TTC549 (cell line): ENCODE measurements around the gene CPA1.
"Not testable (repeated sequence)": the region's sequence is repeated elsewhere in the genome, so short reads cannot be mapped to it uniquely, and the experiment has no call there.

Experiments used
- FAIRE-seq: peaks from 2 replicates; lab custom pipeline; 2012; peaks lifted over from hg19 to GRCh38; lab: Jason Lieb, UNC

Gene CPA1

DNA sequence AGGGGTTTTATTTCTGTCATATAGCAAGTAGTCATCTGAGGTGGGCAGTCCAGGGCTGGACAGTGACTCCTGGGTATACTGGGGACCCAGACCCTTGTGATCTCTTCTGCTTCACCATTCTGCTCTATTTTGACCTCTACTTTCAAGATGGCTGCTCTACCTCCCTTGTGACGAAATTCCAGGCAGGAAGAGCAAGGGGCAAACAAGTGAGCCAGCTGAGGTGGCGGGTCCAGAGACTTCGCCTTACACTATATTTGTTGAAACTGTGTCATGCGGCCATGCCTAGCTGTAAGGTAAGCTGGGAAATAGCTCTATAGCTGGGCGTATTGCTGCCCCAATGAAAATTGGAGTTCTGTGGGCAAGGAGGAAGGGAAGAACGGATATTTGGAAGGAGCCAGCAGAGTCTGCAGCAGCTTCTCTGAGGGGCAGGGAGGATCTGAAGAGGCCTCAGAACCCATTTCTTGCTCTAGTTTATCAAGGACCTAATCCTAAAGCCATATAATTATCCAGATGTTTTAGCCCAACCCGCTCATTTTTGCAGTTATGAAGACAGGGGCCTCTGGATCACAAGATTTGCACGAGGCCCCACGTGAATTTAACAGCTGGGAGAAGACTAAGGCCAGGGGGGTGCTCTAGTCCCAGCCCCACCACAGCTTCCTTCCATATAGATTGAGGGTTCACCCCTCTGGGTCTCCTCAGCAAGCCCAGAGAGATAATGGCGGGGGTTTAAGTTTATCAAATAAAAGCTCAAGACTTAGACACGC, 7.7 kb upstream of the CPA1 start:
- no peak for FAIRE-seq

DNA sequence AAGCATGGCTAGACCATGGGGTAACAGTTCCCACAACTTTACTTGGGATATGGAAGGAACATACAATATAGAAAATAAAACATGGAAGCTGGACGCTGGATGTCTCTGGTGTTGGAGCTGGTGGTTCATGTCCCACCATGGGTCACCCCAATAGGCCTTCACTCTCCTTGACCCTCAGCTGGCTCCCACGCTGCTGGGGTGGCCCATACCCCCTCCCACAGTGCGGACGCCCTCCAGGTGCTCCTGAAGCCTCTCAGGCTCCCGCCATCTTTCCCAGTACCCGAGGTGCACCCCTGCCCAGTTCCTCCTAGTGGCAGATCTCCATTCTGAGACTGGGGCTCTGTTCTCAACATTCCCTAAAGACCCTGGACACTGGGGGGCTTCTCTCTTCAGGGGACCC, 5.8 kb upstream of the CPA1 start:
- no peak for FAIRE-seq

DNA sequence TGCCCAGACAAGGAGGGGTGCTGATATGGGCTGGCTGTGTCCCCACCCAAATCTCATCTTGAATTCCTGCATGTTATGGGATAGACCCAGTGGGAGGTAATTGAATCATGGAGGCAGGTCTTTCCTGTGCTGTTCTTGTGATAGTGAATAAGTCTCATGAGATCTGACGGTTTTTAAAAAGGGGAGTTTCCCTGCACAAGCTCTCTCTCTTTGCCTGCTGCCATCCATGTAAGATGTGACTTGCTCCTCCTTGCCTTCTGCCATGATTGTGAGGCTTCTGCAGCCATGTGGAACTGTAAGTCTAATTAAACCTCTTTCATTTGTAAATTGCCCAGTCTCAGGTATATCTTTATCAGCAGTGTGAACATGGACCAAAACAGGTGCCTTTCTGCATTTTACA, 3.8 kb upstream of the CPA1 start:
- FAIRE-seq = not testable (repeated sequence)

DNA sequence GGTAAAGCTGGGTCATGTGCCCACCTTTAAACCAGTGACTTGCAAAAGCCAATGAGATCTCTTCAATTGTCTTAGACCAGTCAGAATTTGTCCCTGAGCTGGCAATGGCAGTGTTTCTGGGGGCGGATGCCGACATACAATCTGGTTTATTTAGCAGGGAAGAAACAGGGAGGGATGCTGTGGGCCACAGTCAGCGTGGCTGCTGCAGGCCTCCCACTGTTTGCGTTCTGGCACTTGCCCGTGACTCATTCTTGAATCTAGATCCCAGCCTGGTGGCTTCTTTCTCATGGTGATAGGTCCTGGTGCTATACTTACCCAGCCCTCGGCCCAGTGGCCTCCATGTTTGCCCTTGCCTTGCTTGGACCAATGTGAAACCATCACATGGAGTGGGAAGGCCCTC, 3.1 kb upstream of the CPA1 start:
- FAIRE-seq = no peak

DNA sequence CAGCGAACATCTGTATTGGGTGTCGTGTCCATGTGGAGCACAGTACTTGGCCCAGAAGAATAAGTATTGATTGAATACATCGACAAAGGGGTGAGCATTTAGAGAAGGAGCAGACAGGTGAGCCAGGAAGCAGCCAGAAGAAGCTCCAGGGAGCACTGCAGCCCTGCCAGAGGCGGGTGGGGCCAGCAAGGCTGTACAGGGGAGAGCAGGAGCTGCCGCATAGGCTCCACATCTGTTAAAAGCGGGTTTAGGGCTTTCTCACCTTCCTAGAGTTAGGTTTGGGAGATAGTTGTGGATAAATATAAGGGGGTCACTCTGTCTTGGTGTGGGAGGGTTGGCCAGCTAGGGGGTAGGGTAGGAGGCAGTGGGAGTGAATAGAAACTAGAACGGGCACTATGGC, 1.3 kb upstream of the CPA1 start:
- FAIRE-seq = no peak

DNA sequence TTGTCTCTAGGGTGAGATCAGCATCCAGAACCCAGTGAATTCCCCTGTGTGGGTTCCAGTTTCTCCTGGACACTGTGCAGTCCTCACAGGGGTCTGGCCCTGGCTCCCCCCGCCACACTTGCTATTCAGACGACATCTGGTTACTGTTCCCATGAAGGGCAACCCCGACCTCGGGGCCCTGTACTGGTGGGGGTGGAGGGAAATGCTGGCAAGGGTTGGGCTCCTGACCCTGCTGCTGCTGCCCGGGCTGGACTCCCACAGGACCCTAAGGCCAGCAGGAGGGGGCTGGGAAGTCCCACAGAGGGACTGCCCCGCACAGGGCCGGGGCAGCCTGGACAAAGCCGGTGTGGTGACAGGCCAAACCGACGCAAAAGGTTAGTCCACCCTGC, 768 bp upstream of the CPA1 start:
- FAIRE-seq = no peak

DNA sequence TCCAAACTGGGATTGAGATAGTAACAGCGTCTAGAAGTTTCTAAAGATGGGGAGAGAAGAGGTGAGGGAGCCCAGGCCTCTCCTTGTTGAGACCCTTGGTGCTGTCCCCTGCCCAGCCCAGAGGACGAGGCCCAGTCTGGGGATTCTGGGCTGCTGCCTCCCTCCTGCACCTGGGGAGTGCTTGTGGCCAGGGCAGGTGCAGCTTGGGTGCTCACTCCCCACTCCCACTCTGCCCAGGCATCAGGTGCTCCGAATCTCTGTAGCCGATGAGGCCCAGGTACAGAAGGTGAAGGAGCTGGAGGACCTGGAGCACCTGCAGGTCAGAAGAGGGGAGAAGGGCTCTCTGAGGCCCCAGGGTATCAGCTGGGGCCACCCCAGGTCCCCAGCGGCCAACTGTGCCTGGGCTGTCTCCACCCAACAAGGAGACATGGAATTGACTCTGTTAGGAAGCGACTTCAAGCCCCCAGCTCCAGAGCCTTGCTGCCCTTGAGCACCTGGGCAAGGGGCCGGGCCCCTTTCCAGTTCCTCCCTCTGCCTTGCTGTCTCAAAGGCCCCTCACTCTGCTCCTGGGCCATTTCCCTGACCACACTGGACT, 664 bp downstream of the CPA1 start:
- FAIRE-seq = no peak

DNA sequence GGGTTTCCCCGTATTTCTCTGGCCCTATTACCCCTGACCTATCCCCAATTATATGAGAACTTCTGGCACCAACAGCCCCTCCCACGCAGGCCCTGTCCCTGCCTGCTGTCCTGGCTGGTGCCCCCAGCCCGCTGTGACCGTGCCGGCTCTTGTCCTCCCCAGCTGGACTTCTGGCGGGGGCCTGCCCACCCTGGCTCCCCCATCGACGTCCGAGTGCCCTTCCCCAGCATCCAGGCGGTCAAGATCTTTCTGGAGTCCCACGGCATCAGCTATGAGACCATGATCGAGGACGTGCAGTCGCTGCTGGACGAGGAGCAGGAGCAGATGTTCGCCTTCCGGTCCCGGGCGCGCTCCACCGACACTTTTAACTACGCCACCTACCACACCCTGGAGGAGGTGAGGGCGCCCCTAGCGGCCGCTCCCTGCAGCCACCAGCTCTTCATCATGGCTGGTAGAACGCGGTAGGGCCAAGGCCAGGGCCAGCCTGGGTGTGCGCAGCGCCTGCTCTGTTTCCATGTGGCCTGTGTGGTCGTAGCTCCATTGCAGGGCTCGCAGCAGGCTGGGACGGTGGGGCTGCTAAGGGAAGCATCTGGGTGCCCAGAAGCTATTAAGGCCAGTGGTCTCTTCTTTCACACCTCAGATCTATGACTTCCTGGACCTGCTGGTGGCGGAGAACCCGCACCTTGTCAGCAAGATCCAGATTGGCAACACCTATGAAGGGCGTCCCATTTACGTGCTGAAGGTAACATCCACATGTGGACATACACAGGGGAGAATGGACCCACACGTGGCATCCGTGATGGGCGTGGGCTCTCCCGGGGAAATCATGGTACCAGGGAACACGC, 1.4 kb downstream of the CPA1 start:
- FAIRE-seq = no peak

DNA sequence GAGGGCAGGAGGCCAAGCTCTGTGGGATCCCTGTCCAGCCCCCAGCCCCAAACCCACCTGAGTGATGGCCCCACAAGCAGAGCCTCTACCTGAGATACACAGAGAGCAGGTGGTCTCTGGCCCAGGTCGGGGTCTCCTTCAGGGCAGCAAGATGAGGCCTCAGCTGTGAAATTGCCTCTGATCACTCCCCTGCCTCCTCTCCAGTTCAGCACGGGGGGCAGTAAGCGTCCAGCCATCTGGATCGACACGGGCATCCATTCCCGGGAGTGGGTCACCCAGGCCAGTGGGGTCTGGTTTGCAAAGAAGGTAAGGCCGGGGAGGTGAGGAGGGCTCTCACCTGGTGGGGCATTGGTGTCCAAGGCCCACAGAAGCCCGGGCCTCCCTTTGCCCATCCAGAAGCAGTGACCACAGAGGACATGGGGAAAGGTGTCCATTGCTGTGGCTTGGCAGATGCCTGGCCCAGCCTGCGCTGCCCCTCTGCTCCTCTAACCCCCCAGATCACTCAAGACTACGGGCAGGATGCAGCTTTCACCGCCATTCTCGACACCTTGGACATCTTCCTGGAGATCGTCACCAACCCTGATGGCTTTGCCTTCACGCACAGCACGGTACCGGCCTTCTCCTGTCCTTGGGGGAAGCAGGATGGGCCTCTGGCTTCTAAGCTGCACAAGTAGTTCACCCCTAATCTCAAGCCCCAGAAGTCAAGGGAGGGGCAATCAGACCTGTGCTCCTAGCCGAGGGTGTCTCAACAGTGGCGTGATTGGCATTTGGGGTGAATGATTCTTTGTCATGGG, 3.1 kb downstream of the CPA1 start:
- no peak for FAIRE-seq

DNA sequence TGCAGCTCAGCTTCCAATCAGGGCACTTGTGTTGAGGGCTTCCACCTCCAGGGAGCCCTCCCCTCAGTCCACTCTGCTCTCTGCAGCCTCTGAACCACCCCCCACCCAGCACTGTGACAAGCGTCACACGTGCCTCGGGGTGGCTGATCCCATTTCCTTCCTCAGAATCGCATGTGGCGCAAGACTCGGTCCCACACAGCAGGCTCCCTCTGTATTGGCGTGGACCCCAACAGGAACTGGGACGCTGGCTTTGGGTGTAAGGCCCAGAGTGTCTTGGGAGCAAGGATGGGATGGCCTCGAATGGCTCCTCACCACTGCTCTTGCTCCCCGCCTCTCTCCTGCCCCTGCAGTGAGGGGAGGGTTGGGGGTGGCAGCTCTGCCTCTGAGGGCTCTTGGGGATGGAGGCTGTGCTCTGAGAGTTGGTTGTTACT, 4.1 kb downstream of the CPA1 start:
- FAIRE-seq = no peak

DNA sequence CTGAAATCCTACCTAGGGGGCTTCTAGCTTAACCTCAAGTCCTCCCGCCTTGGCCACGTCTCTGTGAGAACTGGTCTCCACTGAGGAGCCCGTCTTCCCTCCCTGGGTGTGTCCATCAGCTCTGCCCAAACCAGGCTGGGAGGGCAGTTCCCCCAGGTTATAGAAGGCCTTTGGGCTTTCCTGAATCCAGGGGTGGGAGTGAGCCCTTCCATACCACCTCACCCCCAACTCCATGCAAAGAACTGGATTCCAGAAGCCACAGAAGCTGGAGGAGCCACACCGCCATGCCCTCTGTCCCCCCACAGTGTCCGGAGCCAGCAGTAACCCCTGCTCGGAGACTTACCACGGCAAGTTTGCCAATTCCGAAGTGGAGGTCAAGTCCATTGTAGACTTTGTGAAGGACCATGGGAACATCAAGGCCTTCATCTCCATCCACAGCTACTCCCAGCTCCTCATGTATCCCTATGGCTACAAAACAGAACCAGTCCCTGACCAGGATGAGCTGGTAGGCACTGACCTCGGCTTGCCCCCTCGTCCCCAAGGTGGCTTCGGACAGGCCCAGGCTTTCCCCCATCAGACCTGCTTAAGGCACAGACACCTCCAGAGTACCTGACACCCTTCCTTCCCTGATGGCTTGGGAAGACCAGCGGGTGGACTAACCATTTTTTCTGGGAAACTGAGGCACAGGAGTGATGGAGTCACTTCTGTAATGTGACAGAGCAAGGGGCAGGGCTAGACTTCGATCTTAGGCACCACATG, 4.7 kb downstream of the CPA1 start:
- FAIRE-seq = no peak

DNA sequence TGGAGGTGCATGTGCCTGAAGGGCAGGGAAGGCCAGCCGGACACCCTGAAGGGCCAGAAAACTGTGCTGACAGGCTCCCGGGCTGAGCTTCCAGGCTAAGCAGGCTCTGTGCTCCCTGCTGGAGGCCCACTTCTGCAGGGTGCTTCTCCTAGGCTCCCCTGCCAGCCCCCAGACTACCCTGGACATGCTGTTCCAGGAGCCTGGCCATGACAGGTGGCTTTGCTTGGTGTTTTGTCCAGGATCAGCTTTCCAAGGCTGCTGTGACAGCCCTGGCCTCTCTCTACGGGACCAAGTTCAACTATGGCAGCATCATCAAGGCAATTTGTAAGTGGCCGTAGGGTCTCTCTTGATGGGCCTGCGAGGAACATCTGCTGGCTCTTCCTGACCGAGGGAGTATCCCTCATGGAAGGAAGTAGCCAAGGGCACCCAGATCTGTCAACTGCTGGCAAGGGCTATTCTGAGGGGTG, 5.3 kb downstream of the CPA1 start:
- FAIRE-seq = no peak

DNA sequence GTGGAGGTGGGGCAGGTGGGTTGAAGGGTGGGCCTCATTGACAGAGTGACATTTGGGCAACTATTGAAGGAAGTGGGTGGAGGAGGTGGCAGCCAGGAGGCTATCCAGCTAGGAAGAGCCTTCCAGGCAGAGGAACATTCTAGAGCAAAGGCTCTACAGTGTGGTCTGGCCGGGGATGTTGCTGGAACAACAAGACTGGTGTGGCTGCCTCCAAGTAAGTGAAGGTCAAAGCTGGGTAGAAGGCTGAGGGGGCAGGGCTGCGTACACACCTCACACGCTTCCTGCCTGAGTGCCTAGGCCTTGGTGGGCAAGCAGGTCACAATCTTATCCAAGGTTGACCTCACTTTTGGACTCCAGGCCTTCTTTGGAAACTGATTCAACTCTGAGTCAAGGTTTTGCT, 6.6 kb downstream of the CPA1 start:
- FAIRE-seq = no peak

DNA sequence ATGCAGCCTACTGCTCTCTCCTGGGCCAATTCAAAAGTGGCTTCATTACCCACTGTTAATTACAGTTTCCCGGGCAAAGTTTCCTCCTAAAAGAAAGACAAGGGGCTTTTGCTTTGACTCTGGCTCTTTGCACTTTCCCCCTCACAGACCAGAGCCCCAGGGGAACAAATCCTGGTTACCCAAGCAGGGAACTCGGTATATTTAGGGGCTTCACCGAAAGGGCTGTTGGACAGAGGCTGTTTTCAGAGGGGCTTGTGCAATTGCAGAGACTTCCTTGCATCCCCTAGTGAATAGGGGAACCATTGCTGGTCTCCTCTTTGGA, 7.0 kb downstream of the CPA1 start:
- no peak for FAIRE-seq

DNA sequence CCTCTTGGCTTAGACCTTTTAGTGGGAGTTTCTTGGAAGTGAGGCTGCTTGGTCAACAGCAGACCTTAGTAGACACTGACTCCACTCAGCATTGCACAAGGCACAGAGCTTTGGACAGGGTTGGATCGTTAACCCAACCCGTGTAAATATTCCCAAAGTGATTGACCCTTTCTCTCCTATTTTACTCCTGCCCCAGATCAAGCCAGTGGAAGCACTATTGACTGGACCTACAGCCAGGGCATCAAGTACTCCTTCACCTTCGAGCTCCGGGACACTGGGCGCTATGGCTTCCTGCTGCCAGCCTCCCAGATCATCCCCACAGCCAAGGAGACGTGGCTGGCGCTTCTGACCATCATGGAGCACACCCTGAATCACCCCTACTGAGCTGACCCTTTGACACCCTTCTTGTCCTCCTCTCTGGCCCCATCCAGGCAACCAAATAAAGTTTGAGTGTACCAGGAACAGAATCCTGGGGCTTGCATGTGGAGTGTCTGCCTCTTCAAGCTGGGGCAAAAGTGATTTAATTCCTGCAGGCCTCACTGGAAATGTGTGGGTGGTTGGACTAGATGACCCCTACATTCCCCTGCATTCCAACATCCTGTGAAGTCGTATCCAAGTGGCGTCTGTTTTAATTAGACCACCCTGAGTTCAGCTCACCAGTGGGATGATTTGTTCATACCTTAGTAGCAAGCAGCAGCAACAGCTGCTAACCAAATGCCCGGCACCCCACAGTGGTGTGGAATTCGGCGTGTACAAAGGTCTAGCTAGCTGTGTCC, 7.5 kb downstream of the CPA1 start:
- no peak for FAIRE-seq

DNA sequence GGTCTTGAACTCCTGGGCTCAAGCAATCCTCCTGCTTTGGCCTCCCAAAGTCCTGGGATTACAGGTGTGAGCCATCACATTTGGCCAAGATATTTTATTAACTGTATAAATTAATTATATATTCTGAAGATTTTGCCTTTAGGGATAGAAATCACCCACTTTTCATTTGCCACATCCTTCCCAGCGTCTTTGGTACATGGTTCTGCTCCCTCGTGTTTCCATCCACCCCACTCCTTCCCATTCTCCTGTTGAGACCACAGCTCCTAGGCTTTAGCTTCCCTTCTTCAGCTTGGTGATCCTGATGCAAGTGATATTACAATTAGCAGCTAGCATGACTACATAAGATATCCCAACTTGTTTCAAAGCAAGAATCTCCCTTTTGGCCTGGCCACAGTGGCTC, 8.4 kb downstream of the CPA1 start:
- FAIRE-seq = no peak

DNA sequence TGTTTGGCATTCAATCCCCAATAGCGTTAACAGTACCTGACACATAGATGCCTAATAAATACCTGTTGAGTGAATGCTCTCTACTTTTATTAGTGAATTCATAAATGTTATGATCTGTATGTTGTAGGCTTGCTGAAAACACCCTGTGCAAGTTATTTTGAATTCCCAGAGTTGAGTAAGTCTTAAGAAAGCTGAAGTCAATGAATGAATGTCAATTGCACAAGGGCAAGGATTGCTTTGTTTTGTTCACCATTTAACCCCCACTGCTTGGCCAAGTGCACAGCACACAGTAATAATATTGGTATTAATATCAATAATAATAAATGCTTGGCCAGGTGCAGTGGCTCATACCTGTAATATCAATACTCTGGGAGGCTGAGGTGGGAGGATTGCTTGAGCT, 10.2 kb downstream of the CPA1 start:
- FAIRE-seq = no peak

DNA sequence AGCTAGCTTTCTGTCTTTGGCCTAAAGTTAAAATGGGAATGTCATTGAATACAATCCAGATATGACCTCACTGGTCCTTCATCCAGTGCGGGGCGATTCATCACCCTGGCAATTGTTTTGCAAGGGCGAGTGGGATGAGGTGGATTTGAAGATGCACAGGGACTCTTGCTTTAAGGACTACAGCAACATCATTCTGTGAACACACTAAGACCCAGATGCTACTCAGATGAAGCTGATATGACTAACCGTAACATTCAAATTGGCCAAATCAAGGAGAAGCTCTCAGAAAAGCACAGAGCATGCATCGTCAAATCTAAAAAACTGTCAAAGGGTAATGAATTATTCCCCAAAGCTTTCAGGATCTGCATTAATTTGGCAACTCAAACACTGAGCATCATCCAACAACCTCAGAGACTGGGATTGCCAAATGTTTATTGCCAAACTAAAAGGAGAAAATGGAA, 12.8 kb downstream of the CPA1 start:
- FAIRE-seq = no peak

DNA sequence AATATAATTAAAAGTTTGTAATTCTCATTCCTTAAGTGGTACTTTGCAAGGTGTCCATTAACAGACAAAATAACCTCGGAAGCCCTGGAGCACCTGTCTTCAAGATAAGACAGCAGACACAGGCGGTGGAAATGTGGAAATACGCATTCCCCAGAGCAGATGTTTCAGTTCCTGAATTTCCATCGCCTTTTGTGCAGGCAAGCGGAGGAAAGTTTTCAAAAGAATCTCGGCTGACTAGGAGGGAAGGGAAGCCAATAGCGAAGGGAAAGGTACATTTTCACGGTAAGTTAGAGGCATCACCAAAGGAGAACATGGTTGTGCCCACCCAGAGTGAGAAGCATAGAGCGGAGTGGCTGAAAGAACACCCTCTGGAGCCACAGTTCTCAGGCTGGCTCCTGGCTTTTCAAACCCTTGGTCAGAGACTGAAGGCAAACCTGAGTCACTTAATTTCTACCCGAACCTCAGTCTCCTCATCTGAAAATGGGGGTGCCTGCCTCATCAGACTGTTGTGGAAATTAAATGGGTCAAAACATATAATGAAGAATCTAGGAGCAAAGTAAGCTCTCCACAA, 13.6 kb downstream of the CPA1 start:
- FAIRE-seq = no peak

DNA sequence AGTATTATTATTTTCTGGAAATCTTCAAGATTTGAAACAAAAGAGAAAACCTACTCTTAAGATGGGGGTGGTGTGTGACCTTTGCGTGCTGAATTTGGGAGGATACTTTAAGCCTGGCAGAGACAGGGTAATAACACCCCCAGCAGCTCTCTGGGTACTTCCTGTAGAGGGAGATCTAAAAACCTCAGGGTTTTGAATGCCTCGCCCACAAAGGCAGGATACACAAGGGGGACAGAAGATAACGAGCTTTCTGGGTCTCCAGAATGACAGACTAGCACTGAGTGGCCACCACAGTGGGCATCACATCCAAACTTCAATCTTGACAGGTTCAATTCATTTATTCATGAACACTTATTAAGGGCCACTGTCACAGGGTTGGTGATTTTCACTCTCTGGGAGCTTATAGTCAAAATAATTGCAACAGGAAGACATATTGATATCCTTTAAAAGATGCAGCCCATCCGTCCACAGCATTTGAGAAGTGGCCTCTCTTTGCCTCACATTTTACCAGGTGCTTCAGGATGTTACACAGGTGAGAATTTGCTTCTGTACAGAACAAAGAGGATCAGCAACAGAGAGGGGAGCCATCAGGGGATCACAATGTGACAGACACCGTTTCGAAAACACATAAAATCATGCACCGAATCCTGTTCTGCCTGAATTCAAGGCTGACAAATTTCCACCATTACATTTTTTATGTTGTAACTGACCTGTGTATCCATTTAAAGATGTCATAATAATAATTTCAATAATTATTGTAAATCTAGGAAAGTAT, 14.3 kb downstream of the CPA1 start:
- peak; percentile 33 for FAIRE-seq
